ENCODE measurements around the gene PTPRN2. TPM values are rescaled to one million over a fixed set of nuclear protein-coding genes. Genes with fewer than 3 reads are reported as not detected.

PTPRN2 gene
- total RNA-seq, 1 experiment from 2014 or later, result not detected

GRCh38 chr7:157688533-157689268 is 898.9 kb downstream of the PTPRN2 start:
- POLR2A ChIA-PET (ENCODE audit: unreplicated experiment), result no interaction called here
- CTCF ChIA-PET, result no interaction called here
- H3K4me2 ChIP-seq, result no peak overlapping the region
- peaks cover 28% of the 10 kb centered on the region for H3K27me3 ChIP-seq (ENCODE audit: insufficient read depth, low read depth)
- no TSS peak for BruUV-seq (replicated peaks)
- H3K36me3 ChIP-seq (ENCODE audit: low read depth), result no peaks in the 10 kb centered on the region
- H3K9me3 ChIP-seq (ENCODE audit: insufficient read depth, low read depth), result no peaks in the 10 kb centered on the region
- TF ChIP-seq EZH2 (IDR thresholded peaks at IDR 0.05; ENCODE audit: low read depth), result no peak
- TF ChIP-seq CTCF (conservative IDR thresholded peaks at IDR 0.05), result no peak
- no peak overlapping the region for H3K4me3 ChIP-seq
- no peak overlapping the region for H3K27ac ChIP-seq
- H3F3A ChIP-seq (ENCODE audit: insufficient read depth, low read depth), result no peaks in the 10 kb centered on the region
- intact Hi-C loops (cut with micrococcal nuclease; ENCODE audit: unreplicated experiment), result no loop called here
- H2AFZ ChIP-seq, result no peak overlapping the region
- H4K20me1 ChIP-seq (ENCODE audit: insufficient read depth), result peaks cover 3% of the 10 kb centered on the region; the same call in 1 of the 2 replicates
- no peak for DNase-seq
- H3K4me1 ChIP-seq (replicated peaks; ENCODE audit: insufficient read depth), result no peaks in the 10 kb centered on the region
- H3K79me2 ChIP-seq (ENCODE audit: low read depth), result no peaks in the 10 kb centered on the region
- H3K9me2 ChIP-seq (ENCODE audit: insufficient read depth), result no peaks in the 10 kb centered on the region

- Histone ChIP-seq H2AFZ (no peak overlapping the region), H3K9me2 (ENCODE audit: insufficient read depth) (no peaks in the 10 kb centered on the region), H3K4me3 (no peak overlapping the region), H3F3A (ENCODE audit: insufficient read depth, low read depth) (no peaks in the 10 kb centered on the region), H4K20me1 (ENCODE audit: insufficient read depth) (peaks cover 3% of the 10 kb centered on the region; the same call in 1 of the 2 replicates), H3K4me1 (replicated peaks; ENCODE audit: insufficient read depth) (no peaks in the 10 kb centered on the region), H3K4me2 (no peak overlapping the region), H3K27me3 (ENCODE audit: insufficient read depth, low read depth) (peaks cover 35% of the 10 kb centered on the region), H3K36me3 (ENCODE audit: low read depth) (no peaks in the 10 kb centered on the region), H3K79me2 (ENCODE audit: low read depth) (no peaks in the 10 kb centered on the region), H3K9me3 (ENCODE audit: insufficient read depth, low read depth) (no peaks in the 10 kb centered on the region), H3K27ac (no peak overlapping the region)
- intact Hi-C loops (cut with micrococcal nuclease; ENCODE audit: unreplicated experiment), result no loop called here
- ChIA-PET POLR2A (ENCODE audit: unreplicated experiment) (no interaction called here), CTCF (no interaction called here)
- TF ChIP-seq EZH2 (IDR thresholded peaks at IDR 0.05; ENCODE audit: low read depth) (no peak), CTCF (conservative IDR thresholded peaks at IDR 0.05) (no peak)
- no peak for DNase-seq
- no TSS peak for BruUV-seq (replicated peaks)
Observed at GRCh38 chr7:157687845-157688532, 899.6 kb downstream of the PTPRN2 start.

GRCh38 chr7:157687158-157687557 is 900.5 kb downstream of the PTPRN2 start:
- POLR2A ChIA-PET (ENCODE audit: unreplicated experiment), result no interaction called here

More at GRCh38 chr7:157687158-157687557, 900.5 kb downstream of the PTPRN2 start:
- BruUV-seq (replicated peaks), result no TSS peak
- Histone ChIP-seq H3K27me3 (ENCODE audit: insufficient read depth, low read depth) (peaks cover 43% of the 10 kb centered on the region), H2AFZ (no peak overlapping the region), H3K4me3 (no peak overlapping the region), H3K9me2 (ENCODE audit: insufficient read depth) (no peaks in the 10 kb centered on the region), H3F3A (ENCODE audit: insufficient read depth, low read depth) (no peaks in the 10 kb centered on the region), H4K20me1 (ENCODE audit: insufficient read depth) (peaks cover 3% of the 10 kb centered on the region; the same call in 1 of the 2 replicates), H3K4me2 (no peak overlapping the region), H3K9me3 (ENCODE audit: insufficient read depth, low read depth) (no peaks in the 10 kb centered on the region), H3K27ac (no peak overlapping the region), H3K36me3 (ENCODE audit: low read depth) (no peaks in the 10 kb centered on the region), H3K79me2 (ENCODE audit: low read depth) (no peaks in the 10 kb centered on the region), H3K4me1 (replicated peaks; ENCODE audit: insufficient read depth) (no peaks in the 10 kb centered on the region)
- no peak for DNase-seq
- no peak for TF ChIP-seq EZH2 (IDR thresholded peaks at IDR 0.05; ENCODE audit: low read depth)
- no peak for TF ChIP-seq CTCF (conservative IDR thresholded peaks at IDR 0.05)
- CTCF ChIA-PET, result no interaction called here
- intact Hi-C loops (cut with micrococcal nuclease; ENCODE audit: unreplicated experiment), result no loop called here

Data from PC-9 (cell line).